ENCODE results near the gene PRKG1.

Gene PRKG1

DNA sequence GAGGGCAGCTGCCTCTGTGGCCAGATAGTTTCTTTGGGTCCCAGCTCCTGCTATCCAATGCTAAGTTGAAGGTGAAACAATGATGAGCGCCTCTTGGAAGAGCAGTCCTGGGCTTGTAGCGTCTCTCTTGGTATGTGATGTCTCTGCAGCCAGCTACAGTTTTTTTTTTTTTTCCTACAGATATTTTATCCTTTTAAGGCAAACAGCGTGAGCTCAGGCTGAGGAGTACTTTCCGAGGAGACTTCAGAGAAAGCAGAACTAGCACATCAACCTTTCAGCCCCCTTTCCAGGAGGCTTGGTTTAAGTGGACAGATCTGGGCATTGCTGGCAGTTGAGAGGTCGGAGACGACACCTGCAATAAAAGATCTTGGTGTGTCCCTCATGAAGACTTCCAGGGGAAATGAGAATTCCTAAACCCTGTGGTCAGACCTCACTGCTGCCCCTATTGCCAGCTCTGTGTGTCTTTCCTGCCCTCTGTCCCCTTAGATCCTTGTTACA, 9.1 kb downstream of the PRKG1 start:
- peaks cover 0 to 4% of the 10 kb centered on the region in 2 experiments for H3K4me1 ChIP-seq (ENCODE audit: control insufficient read depth in 1 of 2, insufficient read depth in 2 of 2, low read length in 2 of 2)
- no peaks in the 10 kb centered on the region for H3K79me1 ChIP-seq (ENCODE audit: low read length)
- H3K4ac ChIP-seq (ENCODE audit: low read depth, low read length) = no peak overlapping the region
- no peak overlapping the region for H3K18ac ChIP-seq (ENCODE audit: low read length)
- H3K79me2 ChIP-seq (ENCODE audit: control insufficient read depth, insufficient read depth, low read length, poor library complexity) = no peaks in the 10 kb centered on the region
- no peak overlapping the region for H3K4me3 ChIP-seq (ENCODE audit: low read depth, low read length)
- no peak overlapping the region for H3K23ac ChIP-seq (ENCODE audit: low read length)
- no peaks in the 10 kb centered on the region for H3K36me3 ChIP-seq (ENCODE audit: control insufficient read depth in 1 of 2, insufficient read depth in 2 of 2, low read length in 2 of 2)
- WGBS (ENCODE audit: extremely low coverage, insufficient coverage, insufficient read length) = no CpG with 5 or more reads among the region's 6 CpGs
- no peak overlapping the region for H3K14ac ChIP-seq (ENCODE audit: low read length)
- H4K8ac ChIP-seq (ENCODE audit: low read depth, low read length) = no peak overlapping the region
- no peak overlapping the region for H2BK12ac ChIP-seq (ENCODE audit: low read length)
- H3K9me3 ChIP-seq (ENCODE audit: insufficient read depth, low read depth, low read length) = no peaks in the 10 kb centered on the region
- peak overlapping the region; percentile 56 for H3K4me2 ChIP-seq (ENCODE audit: low read length)
- no peaks in the 10 kb centered on the region for H3K27me3 ChIP-seq (ENCODE audit: insufficient read depth, low read length)
- H2BK5ac ChIP-seq (ENCODE audit: low read depth, low read length, poor library complexity) = no peak overlapping the region
- no peak overlapping the region for H3K9ac ChIP-seq (ENCODE audit: low read length)
- H2AFZ ChIP-seq (ENCODE audit: insufficient read depth, low read length, poor library complexity) = no peak overlapping the region
- H2AK5ac ChIP-seq (ENCODE audit: low read length) = no peak overlapping the region
- no peak for DNase-seq
- H2BK120ac ChIP-seq (ENCODE audit: insufficient read depth, low read length, poor library complexity) = no peak overlapping the region
- no peak overlapping the region for H4K91ac ChIP-seq (ENCODE audit: low read depth, low read length)
- H4K12ac ChIP-seq (ENCODE audit: low read depth, low read length) = no peak overlapping the region
- no peak overlapping the region for H3K27ac ChIP-seq (ENCODE audit: low read depth, low read length)

DNA sequence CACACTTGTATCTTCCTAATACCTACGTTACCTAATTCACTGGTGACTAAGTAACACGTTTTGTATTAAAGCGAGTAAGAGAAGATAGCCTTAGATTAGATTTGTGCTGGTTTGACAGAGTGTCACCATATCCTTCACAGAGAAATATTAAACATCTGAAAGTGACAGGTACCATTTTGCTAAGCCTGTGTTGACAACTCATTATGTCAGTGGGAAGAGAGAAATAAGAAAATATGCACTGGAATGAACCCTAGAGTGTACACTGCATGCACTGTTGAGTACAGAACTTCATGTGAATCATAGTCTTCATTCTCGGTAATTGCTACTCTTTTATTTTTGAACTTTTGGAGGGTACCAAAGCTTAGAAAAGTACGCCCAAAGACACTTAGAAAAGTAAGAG, 10.9 kb downstream of the PRKG1 start:
- Histone ChIP-seq H4K12ac (ENCODE audit: low read depth, low read length) (no peak overlapping the region), H3K4me2 (ENCODE audit: low read length) (no peak overlapping the region), H2BK12ac (ENCODE audit: low read length) (no peak overlapping the region), H3K27ac (ENCODE audit: low read depth, low read length) (no peak overlapping the region), H3K9ac (ENCODE audit: low read length) (no peak overlapping the region), H3K23ac (ENCODE audit: low read length) (no peak overlapping the region), H4K8ac (ENCODE audit: low read depth, low read length) (no peak overlapping the region), H3K4me3 (ENCODE audit: low read depth, low read length) (no peak overlapping the region), H3K79me2 (ENCODE audit: control insufficient read depth, insufficient read depth, low read length, poor library complexity) (no peaks in the 10 kb centered on the region), H3K36me3 (ENCODE audit: control insufficient read depth in 1 of 2, insufficient read depth in 2 of 2, low read length in 2 of 2) (no peaks in the 10 kb centered on the region), H2BK120ac (ENCODE audit: insufficient read depth, low read length, poor library complexity) (no peak overlapping the region), H3K9me3 (ENCODE audit: insufficient read depth, low read depth, low read length) (no peaks in the 10 kb centered on the region), H3K4me1 (ENCODE audit: control insufficient read depth in 1 of 2, insufficient read depth in 2 of 2, low read length in 2 of 2) (peaks cover 0 to 4% of the 10 kb centered on the region in 2 experiments), H2AFZ (ENCODE audit: insufficient read depth, low read length, poor library complexity) (no peak overlapping the region), H2AK5ac (ENCODE audit: low read length) (no peak overlapping the region), H3K27me3 (ENCODE audit: insufficient read depth, low read length) (no peaks in the 10 kb centered on the region), H3K4ac (ENCODE audit: low read depth, low read length) (no peak overlapping the region), H2BK5ac (ENCODE audit: low read depth, low read length, poor library complexity) (no peak overlapping the region), H4K91ac (ENCODE audit: low read depth, low read length) (no peak overlapping the region), H3K14ac (ENCODE audit: low read length) (no peak overlapping the region), H3K18ac (ENCODE audit: low read length) (no peak overlapping the region), H3K79me1 (ENCODE audit: low read length) (no peaks in the 10 kb centered on the region)
- WGBS (ENCODE audit: extremely low coverage, insufficient coverage, insufficient read length) = no CpG with 5 or more reads among the region's 5 CpGs
- DNase-seq = no peak

DNA sequence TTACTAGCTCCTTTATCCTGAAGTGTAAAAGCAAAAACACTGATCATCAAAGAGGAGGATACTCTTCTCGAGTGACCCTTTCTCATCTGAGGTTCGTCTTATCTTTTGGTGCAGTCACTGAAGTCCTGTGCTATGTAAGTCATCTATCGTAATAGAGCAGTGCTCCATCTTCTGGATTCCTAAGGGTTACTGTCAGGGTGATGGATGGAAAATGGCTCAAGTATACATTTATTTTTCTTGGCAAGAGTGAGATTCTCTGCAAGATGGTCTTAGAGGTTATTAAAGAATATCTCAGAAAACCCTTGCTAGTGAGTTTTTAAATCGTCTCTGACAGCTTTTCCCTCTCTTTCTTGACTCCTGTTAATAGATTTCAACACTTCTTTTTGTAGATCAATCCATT, 12.4 kb downstream of the PRKG1 start:
- H3K79me2 ChIP-seq (ENCODE audit: control insufficient read depth, insufficient read depth, low read length, poor library complexity) = no peaks in the 10 kb centered on the region
- no peak overlapping the region for H3K4me3 ChIP-seq (ENCODE audit: low read depth, low read length)
- no peaks in the 10 kb centered on the region for H3K36me3 ChIP-seq (ENCODE audit: control insufficient read depth in 1 of 2, insufficient read depth in 2 of 2, low read length in 2 of 2)

DNA sequence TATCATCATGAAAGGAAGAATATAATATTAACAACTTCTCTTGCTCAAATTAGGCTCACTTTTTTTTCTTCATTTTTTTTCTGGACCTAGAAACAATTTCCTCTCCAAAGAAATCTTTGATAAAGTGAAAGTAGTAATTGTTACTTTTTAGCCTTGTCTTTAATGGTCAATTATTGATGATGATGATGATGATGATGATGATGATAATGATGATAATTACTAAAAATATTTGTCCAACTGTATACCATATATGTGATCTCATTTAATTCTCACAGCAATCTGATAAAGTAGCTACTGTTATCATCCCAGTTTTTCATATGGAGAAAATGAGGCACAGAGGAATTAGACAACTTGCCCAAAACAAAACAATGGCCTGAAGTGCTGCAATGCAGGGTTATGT, 12.8 kb downstream of the PRKG1 start:
- H4K8ac ChIP-seq (ENCODE audit: low read depth, low read length) = no peak overlapping the region
- no peaks in the 10 kb centered on the region for H3K36me3 ChIP-seq (ENCODE audit: control insufficient read depth in 1 of 2, insufficient read depth in 2 of 2, low read length in 2 of 2)
- no peak overlapping the region for H3K4me3 ChIP-seq (ENCODE audit: low read depth, low read length)
- no peak overlapping the region for H3K4me2 ChIP-seq (ENCODE audit: low read length)
- H3K27me3 ChIP-seq (ENCODE audit: insufficient read depth, low read length) = no peaks in the 10 kb centered on the region
- no peak overlapping the region for H3K18ac ChIP-seq (ENCODE audit: low read length)
- no peak overlapping the region for H2BK12ac ChIP-seq (ENCODE audit: low read length)
- no peaks in the 10 kb centered on the region for H3K79me1 ChIP-seq (ENCODE audit: low read length)
- no peak for DNase-seq
- no peak overlapping the region for H3K4ac ChIP-seq (ENCODE audit: low read depth, low read length)
- no peaks in the 10 kb centered on the region for H3K9me3 ChIP-seq (ENCODE audit: insufficient read depth, low read depth, low read length)
- H2BK5ac ChIP-seq (ENCODE audit: low read depth, low read length, poor library complexity) = no peak overlapping the region
- H4K91ac ChIP-seq (ENCODE audit: low read depth, low read length) = no peak overlapping the region
- no peak overlapping the region for H3K27ac ChIP-seq (ENCODE audit: low read depth, low read length)
- H2AK5ac ChIP-seq (ENCODE audit: low read length) = no peak overlapping the region
- H3K14ac ChIP-seq (ENCODE audit: low read length) = no peak overlapping the region
- no peak overlapping the region for H2AFZ ChIP-seq (ENCODE audit: insufficient read depth, low read length, poor library complexity)
- no peak overlapping the region for H3K9ac ChIP-seq (ENCODE audit: low read length)
- no peak overlapping the region for H4K12ac ChIP-seq (ENCODE audit: low read depth, low read length)
- peaks cover 0 to 4% of the 10 kb centered on the region in 2 experiments for H3K4me1 ChIP-seq (ENCODE audit: control insufficient read depth in 1 of 2, insufficient read depth in 2 of 2, low read length in 2 of 2)
- no peak overlapping the region for H3K23ac ChIP-seq (ENCODE audit: low read length)
- no peak overlapping the region for H2BK120ac ChIP-seq (ENCODE audit: insufficient read depth, low read length, poor library complexity)
- H3K79me2 ChIP-seq (ENCODE audit: control insufficient read depth, insufficient read depth, low read length, poor library complexity) = no peaks in the 10 kb centered on the region

More for the DNA sequence above, 12.4 kb downstream of the PRKG1 start:
- no peak overlapping the region for H4K8ac ChIP-seq (ENCODE audit: low read depth, low read length)
- H3K9me3 ChIP-seq (ENCODE audit: insufficient read depth, low read depth, low read length) = no peaks in the 10 kb centered on the region
- no peak overlapping the region for H3K9ac ChIP-seq (ENCODE audit: low read length)
- no peak overlapping the region for H4K91ac ChIP-seq (ENCODE audit: low read depth, low read length)
- no CpG with 5 or more reads among the region's 4 CpGs for WGBS (ENCODE audit: extremely low coverage, insufficient coverage, insufficient read length)
- H3K23ac ChIP-seq (ENCODE audit: low read length) = no peak overlapping the region
- no peak overlapping the region for H3K18ac ChIP-seq (ENCODE audit: low read length)
- no peak overlapping the region for H4K12ac ChIP-seq (ENCODE audit: low read depth, low read length)
- no peaks in the 10 kb centered on the region for H3K27me3 ChIP-seq (ENCODE audit: insufficient read depth, low read length)
- no peak overlapping the region for H3K27ac ChIP-seq (ENCODE audit: low read depth, low read length)
- H2BK5ac ChIP-seq (ENCODE audit: low read depth, low read length, poor library complexity) = no peak overlapping the region
- H3K4me1 ChIP-seq (ENCODE audit: control insufficient read depth in 1 of 2, insufficient read depth in 2 of 2, low read length in 2 of 2) = peaks cover 0 to 4% of the 10 kb centered on the region in 2 experiments
- no peak overlapping the region for H2AFZ ChIP-seq (ENCODE audit: insufficient read depth, low read length, poor library complexity)
- no peaks in the 10 kb centered on the region for H3K79me1 ChIP-seq (ENCODE audit: low read length)
- no peak overlapping the region for H2AK5ac ChIP-seq (ENCODE audit: low read length)
- H2BK120ac ChIP-seq (ENCODE audit: insufficient read depth, low read length, poor library complexity) = no peak overlapping the region
- H3K4me2 ChIP-seq (ENCODE audit: low read length) = no peak overlapping the region
- H3K4ac ChIP-seq (ENCODE audit: low read depth, low read length) = no peak overlapping the region
- H3K14ac ChIP-seq (ENCODE audit: low read length) = no peak overlapping the region
- H2BK12ac ChIP-seq (ENCODE audit: low read length) = no peak overlapping the region
- DNase-seq = no peak

Data from trophoblast cell (in vitro differentiated cells and primary cell).